Suprapubic skin (tissue), 4 donors: ENCODE results near the gene STAB2. TPM values are rescaled to one million over a fixed set of nuclear protein-coding genes. Genes with fewer than 3 reads are reported as not detected.

Experiments
- DNase-seq, 2 donors: peaks; one replicate each; pipeline ENCODE4 v3.0.0-alpha.2; 2019; ENCODE audit warnings: low spot score in 2 of 2
- H3K27ac ChIP-seq: fragments of 200-600 bp; sonication (generic); one replicate; pipeline ENCODE4 v1.5.1; 2019
- H3K27me3 ChIP-seq: fragments of 200-600 bp; sonication (generic); one replicate; pipeline ENCODE4 v1.5.1; 2019
- H3K36me3 ChIP-seq: fragments of 200-600 bp; sonication (generic); one replicate; pipeline ENCODE4 v1.5.1; 2019
- H3K4me1 ChIP-seq: fragments of 200-600 bp; sonication (generic); one replicate; pipeline ENCODE4 v1.5.1; 2019
- H3K4me3 ChIP-seq: fragments of 200-600 bp; sonication (generic); one replicate; pipeline ENCODE4 v1.5.1; 2019; ENCODE audit warnings: mild to moderate bottlenecking
- H3K9me3 ChIP-seq: fragments of 200-600 bp; sonication (generic); one replicate; pipeline ENCODE4 v1.5.1; 2019
- CTCF ChIP-seq, 2 donors: fragments of 200-600 bp in 1 of 2; fragments of 450-650 bp in 1 of 2; sonication (generic) in 1 of 2; IDR thresholded peaks; one replicate each; pipeline ENCODE4 v1.5.1; 2016 to 2019; ENCODE audit warnings: antibody characterized with exemption in 2 of 2, mild to moderate bottlenecking in 1 of 2, moderate library complexity in 1 of 2
- EP300 ChIP-seq: sonication (generic); formaldehyde crosslinking; IDR thresholded peaks from one replicate; pipeline ENCODE4 v1.6.1; 2017; ENCODE audit warnings: antibody characterized with exemption
- POLR2A ChIP-seq, 2 donors: fragments of 450-650 bp; IDR thresholded peaks; one replicate each; pipeline ENCODE4 v1.6.1; 2017; ENCODE audit warnings: antibody characterized with exemption in 2 of 2, mild to moderate bottlenecking in 2 of 2, moderate library complexity in 2 of 2
- POLR2AphosphoS5 ChIP-seq, 3 donors: sonication (generic); formaldehyde crosslinking; IDR thresholded peaks; one replicate each; pipeline ENCODE4 v1.6.1; 2017; ENCODE audit warnings: antibody characterized with exemption in 3 of 3
- WGBS: methylation state at CpG from one replicate; pipeline ENCODE4 v1.1.5; 2018; 5-methylcytosine and 5-hydroxymethylcytosine counted together
- total RNA-seq, 4 donors: library from RNA; depleted of rRNA; stranded (reverse); fragments of >200 nt; gene quantifications; one replicate each; pipeline ENCODE4 v1.1.0, GENCODE V29; 2016

The STAB2 gene
- total RNA-seq, 4 donors from 2014 or later: 0.34 TPM; not detected in 3

- Histone ChIP-seq H3K4me3 (no peak overlapping the region), H3K9me3 (no peaks in the 10 kb centered on the region), H3K4me1 (peaks cover 2% of the 10 kb centered on the region), H3K27me3 (no peaks in the 10 kb centered on the region), H3K36me3 (peaks cover 24% of the 10 kb centered on the region), H3K27ac (no peak overlapping the region)
- DNase-seq: no peak
- TF ChIP-seq EP300 (no peak), CTCF (IDR thresholded peaks at IDR 0.05) (no peak)
- WGBS: 64% methylated on average over 4 of the region's 4 CpGs
These were observed 207.5 kb downstream of the STAB2 start for GRCh38 chr12:103794309-103795213.

GRCh38 chr12:103798586-103798985, 211.5 kb downstream of the STAB2 start:
- Histone ChIP-seq H3K4me3 (no peak overlapping the region), H3K4me1 (peaks cover 28% of the 10 kb centered on the region), H3K36me3 (peaks cover 6% of the 10 kb centered on the region), H3K27ac (no peak overlapping the region), H3K9me3 (no peaks in the 10 kb centered on the region), H3K27me3 (no peaks in the 10 kb centered on the region)
- WGBS: 98% methylated on average over 4 of the region's 4 CpGs
- DNase-seq: no peak
- TF ChIP-seq POLR2A (IDR thresholded peaks at IDR 0.05): no peak
- TF ChIP-seq POLR2AphosphoS5 (IDR thresholded peaks at IDR 0.05): no peak
- no peak for TF ChIP-seq CTCF (IDR thresholded peaks at IDR 0.05)
- TF ChIP-seq EP300: no peak

GRCh38 chr12:103799504-103799856, 212.4 kb downstream of the STAB2 start:
- no peak for TF ChIP-seq CTCF (IDR thresholded peaks at IDR 0.05)
- TF ChIP-seq EP300: no peak
- TF ChIP-seq POLR2AphosphoS5 (IDR thresholded peaks at IDR 0.05): no peak
- no peak for TF ChIP-seq POLR2A (IDR thresholded peaks at IDR 0.05)
- H3K9me3 ChIP-seq: no peaks in the 10 kb centered on the region
- WGBS: 82% methylated on average over 4 of the region's 4 CpGs

DNA sequence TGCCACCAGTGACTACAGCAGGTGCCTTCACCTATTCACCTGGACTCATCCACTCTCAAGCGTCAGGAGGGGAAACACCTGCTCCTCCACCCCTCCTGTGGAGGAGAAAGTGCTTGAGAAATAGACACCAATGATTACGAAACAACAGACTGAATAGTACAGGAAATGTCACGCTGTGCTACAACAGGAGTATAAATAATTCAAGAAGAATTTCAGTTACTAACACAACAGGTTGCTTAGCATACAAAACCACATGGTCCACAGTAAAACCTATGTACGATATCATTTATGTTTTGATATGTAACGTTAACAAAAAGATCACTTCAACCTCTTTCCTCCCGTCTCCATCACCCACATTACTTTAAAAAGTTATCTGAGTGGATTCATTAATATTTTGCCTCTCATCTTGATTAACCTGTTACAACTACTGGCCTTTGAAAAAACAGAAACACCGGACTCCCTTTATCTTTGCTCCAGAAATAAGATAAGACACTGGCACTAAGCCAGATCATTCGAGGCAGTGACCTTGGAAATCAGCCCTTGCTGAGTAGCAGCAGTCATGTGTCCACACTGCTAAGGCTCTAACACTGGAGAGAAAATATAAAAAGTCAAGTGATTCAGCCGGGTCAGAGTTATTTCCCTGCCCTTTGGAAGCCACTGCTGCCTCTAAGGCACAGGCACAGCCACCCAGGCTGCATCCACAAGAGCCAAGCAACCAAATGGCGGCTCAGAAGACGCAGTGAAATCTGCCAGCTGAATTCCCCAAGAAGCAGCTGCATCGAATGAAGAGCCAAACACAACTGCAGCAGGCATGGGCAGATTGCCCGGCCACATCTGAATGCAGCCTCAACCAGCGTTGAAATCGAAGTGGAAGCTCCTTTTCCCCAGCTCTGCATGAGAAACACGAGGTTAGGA, 213.0 kb downstream of the STAB2 start:
- Histone ChIP-seq H3K4me1 (peaks cover 28% of the 10 kb centered on the region), H3K36me3 (peaks cover 4% of the 10 kb centered on the region), H3K4me3 (peak overlapping the region; percentile 3), H3K27ac (peak overlapping the region; percentile 22), H3K27me3 (no peaks in the 10 kb centered on the region), H3K9me3 (no peaks in the 10 kb centered on the region)
- TF ChIP-seq POLR2A (IDR thresholded peaks at IDR 0.05) (no peak), CTCF (IDR thresholded peaks at IDR 0.05) (no peak), EP300 (no peak), POLR2AphosphoS5 (IDR thresholded peaks at IDR 0.05) (no peak)
- WGBS: 21% methylated on average over 16 of the region's 16 CpGs
- no peak for DNase-seq

More at GRCh38 chr12:103799504-103799856, 212.4 kb downstream of the STAB2 start:
- Histone ChIP-seq H3K4me3 (no peak overlapping the region), H3K27ac (no peak overlapping the region), H3K36me3 (peaks cover 4% of the 10 kb centered on the region), H3K27me3 (no peaks in the 10 kb centered on the region), H3K4me1 (peaks cover 28% of the 10 kb centered on the region)
- no peak for DNase-seq
